K562 (cell line): ENCODE results near the gene GET4. TPM values are rescaled to one million over a fixed set of nuclear protein-coding genes. Genes with fewer than 3 reads are reported as not detected.
"Not testable (repeated sequence)": the region's sequence is repeated elsewhere in the genome, so short reads cannot be mapped to it uniquely, and the experiment has no call there.

Experiments
- ATAC-seq: fragments of 200-7000 bp; cut with Tn5 transposase; 3 replicates; pipeline ENCODE4 v1.9.1; 2020; ENCODE audit warnings: moderate library complexity
- BruUV-seq: library from RNA; stranded (reverse); fragments of 400-500 nt; replicated peaks from 2 replicates; lab custom pipeline; 2021; lab: Mats Ljungman, UMichigan
- CTCF ChIA-PET: fragments of 300-600 bp; formaldehyde crosslinking; extraction: SDS; loops from one replicate; lab custom pipeline; 2021; ENCODE audit warnings: low intra/inter-chr PET ratio; lab: Yijun Ruan, JAX
- POLR2A ChIA-PET: fragments of 300-600, 350-650 bp; sonication (Branson Sonifier 250); formaldehyde crosslinking; extraction: SDS; loops from one replicate; lab custom pipeline; 2021; ENCODE audit warnings: antibody characterized with exemption, inconsistent platforms; lab: Yijun Ruan, JAX
- DNase-seq, 4 experiments: peaks; one replicate each; pipeline versions ENCODE4 v3.0.0 to v3.0.0-alpha.2; 2011 to 2018; ENCODE audit warnings: low spot score in 3 of 4, mixed read lengths in 3 of 4; ENCODE audit errors: extremely low read depth in 1 of 4
- FAIRE-seq: peaks from 2 replicates; lab custom pipeline; 2011; peaks lifted over from hg19 to GRCh38; lab: Jason Lieb, UNC
- H2AFZ ChIP-seq: 2 replicates; pipeline ENCODE4 v1.6.0; 2011; ENCODE audit warnings: low read depth, low read length, control low read depth, inconsistent platforms
- H3K27ac ChIP-seq: fragments of 200-600 bp; 3 replicates; pipeline ENCODE4 v1.8.0; 2011; ENCODE audit warnings: low read depth, mild to moderate bottlenecking, control low read depth, inconsistent platforms, low read length, moderate library complexity, mixed read lengths; ENCODE audit errors: extremely low read depth
- H3K27me3 ChIP-seq, 2 experiments: fragments of 300-600 bp in 1 of 2; 2 replicates in 1 of 2; 3 replicates in 1 of 2; pipeline versions ENCODE4 v1.6.0 to v1.8.0; 2011; ENCODE audit warnings: inconsistent platforms in 2 of 2, low read length in 2 of 2, mild to moderate bottlenecking in 1 of 2, mixed read lengths in 1 of 2, moderate library complexity in 1 of 2; ENCODE audit not compliant: control insufficient read depth in 2 of 2, insufficient read depth in 2 of 2
- H3K36me3 ChIP-seq: fragments of 300-600 bp; 3 replicates; pipeline ENCODE4 v1.8.0; 2011; ENCODE audit warnings: mild to moderate bottlenecking, low read length, inconsistent platforms; ENCODE audit not compliant: control insufficient read depth, insufficient read depth
- H3K4me1 ChIP-seq, 2 experiments: fragments of 200-600 bp in 1 of 2; replicated peaks in 1 of 2; 2 replicates in 1 of 2; 3 replicates in 1 of 2; pipeline versions ENCODE4 v1.5.1 to v1.8.0; 2011; ENCODE audit warnings: inconsistent platforms in 2 of 2, low read length in 2 of 2, mild to moderate bottlenecking in 1 of 2, mixed read lengths in 1 of 2, moderate library complexity in 1 of 2; ENCODE audit not compliant: control insufficient read depth in 2 of 2, insufficient read depth in 2 of 2
- H3K4me2 ChIP-seq: 2 replicates; pipeline ENCODE4 v1.6.1; 2011; ENCODE audit warnings: low read length, control low read depth, inconsistent platforms, mixed read lengths; ENCODE audit not compliant: insufficient read depth
- H3K4me3 ChIP-seq: fragments of 200-600 bp; sonication (generic), shearing (Covaris generic); 2 replicates; pipeline ENCODE4 v1.5.1; 2016; ENCODE audit warnings: control low read depth, inconsistent platforms
- H3K79me2 ChIP-seq: fragments of 200-600 bp; 3 replicates; pipeline ENCODE4 v1.8.0; 2011; ENCODE audit warnings: low read length, inconsistent platforms; ENCODE audit not compliant: control insufficient read depth, insufficient read depth
- H3K9ac ChIP-seq, 2 experiments: 2 replicates each; pipeline versions ENCODE4 v1.6.0 to v1.6.1; 2011; ENCODE audit warnings: low read depth in 2 of 2, low read length in 2 of 2, control low read depth in 1 of 2, inconsistent platforms in 1 of 2, mild to moderate bottlenecking in 1 of 2, mixed read lengths in 1 of 2; ENCODE audit not compliant: insufficient read depth in 1 of 2
- H3K9me1 ChIP-seq: one replicate; pipeline ENCODE4 v1.6.0; 2011; ENCODE audit warnings: inconsistent platforms, mild to moderate bottlenecking, low read length, moderate library complexity; ENCODE audit not compliant: control insufficient read depth, insufficient read depth
- H3K9me3 ChIP-seq: replicated peaks from 2 replicates; pipeline ENCODE4 v1.5.1; 2011; ENCODE audit warnings: low read depth, low read length, inconsistent platforms; ENCODE audit not compliant: control insufficient read depth, insufficient read depth
- H4K20me1 ChIP-seq: replicated peaks from 2 replicates; pipeline ENCODE4 v1.6.1; 2011; ENCODE audit warnings: low read length, inconsistent platforms, mixed read lengths; ENCODE audit not compliant: control insufficient read depth, insufficient read depth
- WGBS: fragments of 100-300 bp; shearing (Covaris generic); methylation state at CpG from one replicate; pipeline ENCODE4 v1.1.6; 2016; ENCODE audit warnings: low coverage, mixed read lengths; ENCODE audit not compliant: insufficient coverage; ENCODE audit errors: missing lambda C conversion rate; 5-methylcytosine and 5-hydroxymethylcytosine counted together
- in situ Hi-C: fragments of 300-500 bp; cut with MboI; formaldehyde crosslinking; loops from 4 replicates; pipeline ENCODE4 v1.15.0; 2018; ENCODE audit warnings: inconsistent platforms, mixed read lengths
- intact Hi-C: fragments of 100-400 bp; cut with micrococcal nuclease; formaldehyde crosslinking; loops from 2 replicates; pipeline ENCODE4 v1.14.2; 2022
- polyA plus RNA-seq, 8 experiments: library from polyadenylated mRNA; depleted of rRNA in 4 of 8; stranded (reverse) in 5 of 8; unstranded in 3 of 8; fragments of >200 nt; fragmentation: Nextera tagmentation in 2 of 8; fragmentation: Illumina TruSeq in 1 of 8; extraction: Ambion mirVana in 2 of 8; extraction: Trizol in 1 of 8; gene quantifications; 2 replicates each; pipeline versions ENCODE4 v1.2.1 to v1.2.3, GENCODE V29; 2011 to 2014; ENCODE audit warnings: inconsistent platforms in 1 of 8, missing spikeins in 1 of 8
- total RNA-seq, 7 experiments: library from RNA; depleted of rRNA in 6 of 7; stranded (reverse); fragments of >200 nt in 6 of 7; fragmentation: Illumina TruSeq in 2 of 7; extraction: Trizol in 2 of 7; gene quantifications; 2 replicates each; pipeline versions ENCODE4 v1.2.1 to v1.2.3, GENCODE V29; 2011 to 2021; ENCODE audit warnings: low replicate concordance in 1 of 7

GET4 gene
- total and polyA plus RNA-seq, 9 of the 15 experiments (the other 6 are each of a cell fraction or from before 2014, with no cell fraction given), result 0.99 to 122 (median 40.4) TPM

DNA sequence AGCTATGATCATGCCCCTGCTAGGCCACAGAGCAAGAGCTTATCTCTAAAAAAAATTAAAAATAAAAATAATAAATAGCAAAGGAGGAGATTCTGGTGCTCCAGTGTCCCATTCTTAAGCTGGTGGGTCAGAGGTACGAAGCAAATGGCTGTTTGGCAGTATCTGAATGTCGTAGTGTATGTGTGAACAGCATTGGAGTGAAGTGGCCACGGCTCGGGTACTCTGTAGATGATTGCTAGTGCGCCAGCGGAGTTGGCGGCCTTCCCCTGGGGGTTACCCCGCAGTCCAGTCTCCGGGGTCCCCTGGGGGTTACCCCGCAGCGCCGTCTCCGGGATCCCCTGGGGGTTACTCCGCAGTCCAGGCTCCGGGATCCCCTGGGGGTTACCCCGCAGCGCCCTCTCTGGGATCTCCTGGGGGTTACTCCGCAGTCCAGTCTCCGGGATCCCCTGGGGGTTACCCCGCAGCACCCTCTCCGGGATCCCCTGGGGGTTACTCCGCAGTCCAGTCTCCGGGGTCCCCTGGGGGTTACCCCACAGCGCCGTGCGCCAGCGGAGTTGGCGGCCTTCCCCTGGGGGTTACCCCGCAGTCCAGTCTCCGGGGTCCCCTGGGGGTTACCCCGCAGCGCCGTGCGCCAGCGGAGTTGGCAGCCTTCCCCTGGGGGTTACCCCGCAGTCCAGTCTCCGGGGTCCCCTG, 29.2 kb upstream of the GET4 start:
- H3K4me3 ChIP-seq, H3K4me1 ChIP-seq, DNase-seq, ATAC-seq, intact Hi-C loops, H3K9me3 ChIP-seq, BruUV-seq, POLR2A ChIA-PET, H3K27ac ChIP-seq, in situ Hi-C loops, FAIRE-seq, H3K27me3 ChIP-seq, H3K79me2 ChIP-seq, H3K9ac ChIP-seq, CTCF ChIA-PET, H3K4me2 ChIP-seq, H4K20me1 ChIP-seq, H2AFZ ChIP-seq, H3K9me1 ChIP-seq: not testable (repeated sequence)
- H3K36me3 ChIP-seq, result peaks cover 74% of the 10 kb centered on the region; the same call in 2 of the 3 replicates
- WGBS, result over 99% methylated on average over 8 of the region's 37 CpGs

DNA sequence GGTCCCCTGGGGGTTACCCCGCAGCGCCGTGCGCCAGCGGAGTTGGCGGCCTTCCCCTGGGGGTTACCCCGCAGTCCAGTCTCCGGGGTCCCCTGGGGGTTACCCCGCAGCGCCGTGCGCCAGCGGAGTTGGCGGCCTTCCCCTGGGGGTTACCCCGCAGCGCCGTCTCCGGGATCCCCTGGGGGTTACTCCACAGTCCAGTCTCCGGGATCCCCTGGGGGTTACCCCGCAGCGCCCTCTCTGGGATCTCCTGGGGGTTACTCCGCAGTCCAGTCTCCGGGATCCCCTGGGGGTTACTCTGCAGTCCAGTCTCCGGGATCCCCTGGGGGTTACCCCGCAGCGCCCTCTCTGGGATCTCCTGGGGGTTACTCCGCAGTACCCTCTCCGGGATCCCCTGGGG, 28.6 kb upstream of the GET4 start:
- H3K36me3 ChIP-seq, result peaks cover 74% of the 10 kb centered on the region
- H3K27me3 ChIP-seq, BruUV-seq, H2AFZ ChIP-seq, POLR2A ChIA-PET, H3K4me3 ChIP-seq, H3K27ac ChIP-seq, H3K9me3 ChIP-seq, DNase-seq, H3K9me1 ChIP-seq, FAIRE-seq, in situ Hi-C loops, H3K4me1 ChIP-seq, H3K9ac ChIP-seq, CTCF ChIA-PET, H4K20me1 ChIP-seq, intact Hi-C loops, H3K4me2 ChIP-seq, ATAC-seq, H3K79me2 ChIP-seq: not testable (repeated sequence)
- WGBS, result 90% methylated on average over 17 of the region's 28 CpGs
